DMS114 treated with DMSO at 0.1 percent for 48 hours (cell line): ENCODE results near the gene PDE4DIP.
"Not testable (repeated sequence)": the region's sequence is repeated elsewhere in the genome, so short reads cannot be mapped to it uniquely, and the experiment has no call there.

Experiments
- DNase-seq: peaks from one replicate; lab custom pipeline; 2025; ENCODE audit not compliant: unreplicated experiment; lab: John Stamatoyannopoulos, UW

PDE4DIP gene

DNA sequence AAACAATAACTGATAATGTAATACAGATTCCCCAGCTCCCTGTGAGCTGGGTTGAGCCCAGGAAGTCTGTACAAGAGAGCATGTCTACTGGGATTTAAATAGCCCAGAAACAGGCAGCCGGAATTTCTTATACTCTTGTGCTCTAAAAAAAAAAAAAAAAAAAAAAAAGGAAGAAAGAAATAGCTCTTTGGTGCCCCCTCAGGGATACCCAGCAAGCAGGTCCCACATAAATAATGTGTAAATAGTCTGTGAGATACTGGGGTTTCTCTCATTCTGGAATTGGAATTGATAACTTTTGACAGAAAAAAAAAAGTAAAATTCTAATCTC, 25.4 kb downstream of the PDE4DIP start:
- DNase-seq, result not testable (repeated sequence)

DNA sequence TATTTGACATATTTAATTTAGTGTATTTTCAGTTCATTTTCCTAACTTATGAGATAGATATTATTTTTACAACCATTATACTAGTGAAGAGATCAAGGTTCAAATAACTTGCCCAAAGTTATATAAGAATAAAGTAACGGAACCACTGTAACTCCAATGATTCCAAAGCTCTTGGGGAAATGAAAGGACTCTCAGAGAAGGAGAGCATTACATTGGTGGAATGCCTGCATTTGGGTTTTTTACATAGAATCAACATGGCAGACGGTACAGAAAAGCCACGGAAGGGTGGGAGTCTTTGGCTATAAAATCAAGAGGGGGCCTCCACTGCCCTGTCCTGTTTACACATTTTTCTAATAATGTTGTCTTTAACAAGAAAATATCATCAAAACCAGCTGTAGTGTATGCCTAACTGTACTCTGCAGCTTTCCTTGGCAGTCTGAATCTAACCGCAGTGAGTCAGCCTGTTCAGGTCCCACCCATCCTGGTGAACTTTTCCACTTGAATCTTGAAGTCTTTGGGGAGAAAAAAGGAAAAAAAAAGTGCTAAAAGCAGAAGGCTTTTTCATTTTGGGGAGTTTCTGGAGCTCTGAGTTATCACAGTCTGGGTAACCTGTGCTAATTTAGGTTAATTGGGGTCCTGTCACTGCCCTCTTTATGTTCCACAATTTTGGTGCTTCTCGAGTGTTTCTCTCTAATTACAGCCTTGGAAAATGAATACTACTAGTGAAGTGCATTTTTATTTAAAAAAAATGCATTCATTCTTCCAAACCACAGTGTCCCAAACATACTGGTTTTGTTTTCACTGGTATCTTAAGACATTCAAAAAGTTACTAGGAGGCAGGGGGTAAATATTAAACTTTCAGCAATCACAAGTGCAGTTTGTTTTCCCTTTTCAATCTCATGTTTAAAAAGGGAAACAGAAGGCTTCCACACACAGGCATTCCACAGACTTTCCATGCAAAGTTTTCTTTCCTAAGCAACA, 30.5 kb downstream of the PDE4DIP start:
- not testable (repeated sequence) for DNase-seq

DNA sequence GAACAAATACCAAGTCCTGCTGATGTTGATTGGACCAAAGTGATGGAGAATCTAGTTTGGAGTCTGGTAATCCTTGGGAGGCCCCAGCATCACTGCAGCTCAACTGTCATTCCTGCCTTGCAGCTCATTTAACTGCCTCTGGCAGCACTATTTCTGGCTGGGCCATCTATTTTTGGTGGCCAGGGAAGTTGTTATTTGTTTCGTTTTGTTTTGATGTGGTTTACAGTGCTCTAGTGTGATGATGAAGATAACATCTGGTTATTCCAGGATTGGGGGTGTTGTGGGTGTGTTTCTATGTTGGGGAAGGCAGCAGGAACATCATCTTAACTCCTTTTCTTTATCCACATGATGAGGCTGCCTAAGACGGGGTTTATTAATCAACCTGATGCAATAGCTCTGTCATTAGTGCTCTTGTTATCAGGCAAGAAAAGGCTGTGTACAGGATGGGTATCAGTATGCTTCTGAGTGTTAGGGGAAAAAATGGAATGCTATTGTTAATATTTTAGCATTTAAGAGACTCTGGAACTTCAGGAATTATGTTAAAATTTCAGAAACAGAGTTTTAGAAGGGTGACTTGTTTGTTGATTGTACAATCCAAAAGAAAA, 35.7 kb downstream of the PDE4DIP start:
- not testable (repeated sequence) for DNase-seq

DNA sequence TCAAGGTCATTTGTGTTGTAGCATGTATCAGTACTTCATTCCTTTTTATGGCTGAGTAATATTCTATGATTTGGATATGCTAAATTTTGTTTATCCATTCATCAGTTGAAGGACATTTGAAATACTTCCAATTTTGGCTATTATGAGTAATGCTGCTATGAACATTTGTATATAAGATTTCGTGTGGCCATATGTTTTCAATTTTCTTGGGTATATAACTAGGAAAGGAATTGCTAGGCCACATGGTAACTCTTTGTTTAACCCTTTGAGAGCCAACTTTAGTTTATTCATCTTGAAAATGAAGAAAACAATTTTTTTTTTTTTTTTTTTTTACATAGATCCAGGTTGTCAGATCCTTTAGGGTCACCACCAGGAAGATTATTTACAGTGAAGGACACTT, 37.0 kb downstream of the PDE4DIP start:
- not testable (repeated sequence) for DNase-seq

DNA sequence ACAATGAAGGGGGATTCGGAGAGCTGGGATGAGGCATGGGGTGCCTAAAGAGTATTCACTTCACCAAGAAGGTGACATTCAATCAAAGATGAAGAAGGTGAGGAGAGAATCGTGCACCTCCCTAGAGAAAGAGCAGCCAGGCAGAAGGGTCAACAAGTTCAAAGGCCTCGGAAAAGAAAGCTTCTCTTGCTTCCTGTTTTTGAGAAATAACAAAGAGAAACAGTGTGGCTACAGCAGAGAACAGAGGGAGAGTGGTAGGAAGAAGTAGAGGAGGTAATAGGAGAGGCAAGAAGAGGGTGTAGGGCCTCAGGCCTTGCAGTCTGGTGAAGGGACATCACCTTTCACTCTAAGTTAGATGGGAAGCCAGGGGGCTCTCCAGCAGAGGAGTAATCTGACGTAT, 41.0 kb downstream of the PDE4DIP start:
- DNase-seq, result not testable (repeated sequence)

DNA sequence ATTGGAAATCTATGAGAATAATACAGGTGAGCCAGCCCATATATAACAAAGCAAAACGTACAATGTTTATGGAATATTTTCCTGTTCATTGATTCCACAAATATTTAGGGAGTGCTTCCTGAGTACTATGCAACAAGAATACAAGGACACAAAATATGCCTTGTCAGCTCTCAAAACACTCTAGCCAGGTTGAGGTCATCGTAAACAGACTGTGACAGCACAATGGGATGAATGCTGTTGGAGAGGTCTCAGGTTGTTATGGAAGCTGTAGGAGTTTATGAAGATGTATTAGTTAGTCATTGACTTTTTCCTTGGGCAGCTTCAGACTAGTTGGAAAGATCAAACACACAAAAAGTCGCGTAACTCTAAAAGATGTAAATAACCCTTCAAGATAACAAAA, 42.1 kb downstream of the PDE4DIP start:
- not testable (repeated sequence) for DNase-seq

DNA sequence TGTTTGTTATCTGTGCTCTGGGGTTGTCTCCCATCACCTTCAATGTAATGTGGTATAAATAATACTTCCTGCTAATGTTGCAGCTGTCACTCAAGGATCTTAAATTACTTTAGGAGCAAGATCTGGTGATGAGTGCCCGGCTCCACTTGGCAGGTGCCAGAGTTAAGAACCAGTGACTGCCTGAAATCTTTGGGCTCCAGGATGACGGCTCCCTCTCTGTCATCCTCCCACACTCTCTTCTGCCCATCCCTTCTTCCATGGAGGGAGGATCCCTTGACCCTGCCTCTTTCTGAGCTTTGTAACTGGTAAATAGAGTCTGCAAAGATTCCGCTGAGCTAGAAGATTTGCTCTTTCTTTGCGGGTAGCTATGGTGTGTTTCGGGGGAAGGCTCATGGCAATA, 44.4 kb downstream of the PDE4DIP start:
- not testable (repeated sequence) for DNase-seq

DNA sequence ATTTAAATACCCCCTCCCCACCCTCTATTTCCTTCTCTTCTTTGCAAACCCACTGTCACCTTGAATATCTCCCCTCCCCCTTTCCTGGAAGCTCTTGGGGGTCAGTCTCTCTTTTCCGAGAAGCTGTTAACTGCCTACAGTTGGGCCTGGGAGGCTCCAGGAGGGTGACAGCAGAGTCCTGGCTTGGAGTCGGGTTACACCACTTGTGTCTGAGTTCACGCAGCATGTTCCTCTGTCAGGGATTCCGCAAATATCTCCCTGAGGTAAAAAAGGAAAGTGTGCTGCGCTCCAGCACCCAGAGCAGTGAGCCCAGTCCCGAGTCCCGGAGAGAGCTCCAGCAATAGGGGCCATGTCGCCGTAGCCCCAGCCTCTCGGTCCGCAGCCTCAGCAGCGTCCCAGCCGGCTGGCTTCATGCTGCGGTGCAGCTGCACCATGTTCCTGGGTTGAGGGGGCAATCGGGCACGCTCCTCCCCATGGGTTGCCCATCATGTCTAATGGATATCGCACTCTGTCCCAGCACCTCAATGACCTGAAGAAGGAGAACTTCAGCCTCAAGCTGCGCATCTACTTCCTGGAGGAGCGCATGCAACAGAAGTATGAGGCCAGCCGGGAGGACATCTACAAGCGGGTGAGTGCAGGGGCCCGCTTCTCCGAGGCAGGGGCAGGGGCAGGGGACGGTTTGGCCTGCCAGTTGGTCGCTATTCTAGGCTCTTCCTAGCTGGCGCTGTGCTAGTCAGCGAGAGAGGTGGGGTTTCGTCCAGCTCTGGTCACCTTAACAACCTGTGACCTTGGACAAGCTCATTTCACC, 45.2 kb downstream of the PDE4DIP start:
- not testable (repeated sequence) for DNase-seq

DNA sequence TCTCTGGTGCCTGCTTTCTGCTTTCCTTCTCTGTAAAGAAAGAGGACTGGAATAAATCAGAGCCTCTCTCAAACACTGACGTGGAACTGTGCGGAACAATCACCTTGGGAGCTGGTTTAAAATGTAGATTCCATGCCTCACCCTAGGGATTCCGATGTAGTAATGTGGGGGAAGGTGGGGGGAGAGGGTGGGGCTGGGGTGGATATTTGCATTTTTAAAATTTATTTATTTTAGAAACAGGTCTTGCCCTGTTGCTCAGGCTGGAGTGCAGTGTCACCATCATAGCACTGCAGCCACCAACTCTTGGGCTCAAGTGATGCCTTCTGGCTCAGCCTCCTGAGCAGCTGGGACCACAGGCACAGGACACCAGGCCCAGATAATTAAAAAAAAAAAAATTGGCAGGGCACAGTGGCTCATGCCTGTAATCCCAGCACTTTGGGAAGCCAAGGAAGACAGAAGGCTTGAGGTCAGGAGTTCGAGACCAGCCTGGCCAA, 45.9 kb downstream of the PDE4DIP start:
- DNase-seq, result not testable (repeated sequence)

DNA sequence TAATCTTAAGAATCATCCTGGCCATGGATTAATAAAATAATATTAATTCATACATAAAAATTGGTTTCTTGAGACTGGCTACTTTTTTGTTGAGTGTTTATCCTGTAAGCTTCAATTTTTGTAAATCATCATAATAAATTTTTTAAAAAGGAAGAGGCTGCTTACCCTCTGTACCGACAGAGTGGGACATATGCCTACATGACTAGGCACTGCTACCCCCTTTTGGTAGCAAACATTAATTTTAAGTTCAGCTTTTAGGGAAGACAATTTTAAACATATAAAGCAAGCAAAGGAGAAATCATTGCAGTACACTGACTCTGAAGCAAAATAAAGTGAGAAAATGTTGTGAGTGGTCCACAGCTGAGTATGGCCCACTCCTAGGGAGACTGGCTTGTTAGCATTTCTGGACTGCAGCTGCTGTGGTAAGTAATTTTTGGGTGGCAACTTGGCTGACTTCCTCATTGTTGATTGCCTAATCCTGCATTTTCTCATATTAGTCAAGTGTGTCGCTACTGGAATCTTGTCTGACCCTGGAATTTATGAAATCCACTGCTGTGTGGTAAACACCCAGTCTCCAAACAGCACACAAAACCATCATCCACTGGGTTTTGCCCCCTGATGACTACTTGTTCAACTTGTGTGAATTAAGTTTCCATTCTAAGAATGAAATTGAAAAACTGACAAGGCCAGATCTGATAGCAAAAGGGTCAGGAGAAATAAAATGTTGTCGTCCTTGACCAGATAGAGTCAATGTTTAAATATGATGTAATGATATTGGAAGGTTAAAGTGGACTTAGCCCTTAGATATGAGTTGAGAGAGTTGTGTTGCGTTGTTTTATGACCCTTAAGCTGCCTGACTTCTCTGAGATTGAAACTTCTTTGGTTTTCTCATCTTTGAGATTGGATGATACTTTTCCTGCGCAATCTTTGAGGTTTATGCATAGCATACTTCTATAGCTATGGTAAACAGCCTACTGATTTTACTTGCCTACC, 50.4 kb downstream of the PDE4DIP start:
- not testable (repeated sequence) for DNase-seq

DNA sequence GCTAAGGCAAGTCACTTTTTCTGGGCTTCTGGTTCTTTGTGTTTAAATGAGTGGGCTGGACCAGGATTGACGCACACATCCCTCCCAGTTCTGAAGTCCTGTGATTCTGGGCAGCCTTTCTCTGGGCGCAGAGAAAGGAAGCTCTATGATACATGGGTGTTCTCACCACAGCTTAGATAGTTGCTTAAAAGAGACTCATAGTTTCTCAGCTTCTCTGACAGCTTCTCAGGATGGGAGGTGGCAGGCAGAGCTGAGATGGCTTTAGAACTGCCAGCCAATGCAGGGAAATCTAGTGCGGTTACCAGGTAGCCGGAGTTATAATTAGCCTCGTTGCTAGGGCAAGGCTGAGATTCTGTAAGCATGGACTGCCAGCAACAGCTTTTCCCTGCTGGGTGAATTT, 55.8 kb downstream of the PDE4DIP start:
- DNase-seq, result not testable (repeated sequence)

DNA sequence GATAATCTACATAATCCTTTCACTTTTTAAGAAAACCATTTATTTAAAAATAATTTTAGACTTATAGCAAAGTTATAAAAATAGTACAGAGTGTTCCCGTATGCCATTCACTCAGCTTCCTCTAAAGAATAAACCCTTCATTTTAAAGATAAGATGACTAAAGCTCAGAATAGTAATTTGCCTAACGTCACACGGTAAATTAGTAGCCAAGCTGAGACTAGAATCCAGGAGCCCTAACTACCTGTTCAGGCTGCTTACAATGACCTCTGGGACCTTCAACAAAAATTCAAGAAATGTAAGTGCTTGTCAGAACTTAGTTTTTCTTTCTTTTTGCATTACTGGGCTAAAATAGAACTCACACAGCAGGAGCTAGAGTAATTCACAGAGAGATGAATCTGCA, 56.5 kb downstream of the PDE4DIP start:
- DNase-seq, result not testable (repeated sequence)

DNA sequence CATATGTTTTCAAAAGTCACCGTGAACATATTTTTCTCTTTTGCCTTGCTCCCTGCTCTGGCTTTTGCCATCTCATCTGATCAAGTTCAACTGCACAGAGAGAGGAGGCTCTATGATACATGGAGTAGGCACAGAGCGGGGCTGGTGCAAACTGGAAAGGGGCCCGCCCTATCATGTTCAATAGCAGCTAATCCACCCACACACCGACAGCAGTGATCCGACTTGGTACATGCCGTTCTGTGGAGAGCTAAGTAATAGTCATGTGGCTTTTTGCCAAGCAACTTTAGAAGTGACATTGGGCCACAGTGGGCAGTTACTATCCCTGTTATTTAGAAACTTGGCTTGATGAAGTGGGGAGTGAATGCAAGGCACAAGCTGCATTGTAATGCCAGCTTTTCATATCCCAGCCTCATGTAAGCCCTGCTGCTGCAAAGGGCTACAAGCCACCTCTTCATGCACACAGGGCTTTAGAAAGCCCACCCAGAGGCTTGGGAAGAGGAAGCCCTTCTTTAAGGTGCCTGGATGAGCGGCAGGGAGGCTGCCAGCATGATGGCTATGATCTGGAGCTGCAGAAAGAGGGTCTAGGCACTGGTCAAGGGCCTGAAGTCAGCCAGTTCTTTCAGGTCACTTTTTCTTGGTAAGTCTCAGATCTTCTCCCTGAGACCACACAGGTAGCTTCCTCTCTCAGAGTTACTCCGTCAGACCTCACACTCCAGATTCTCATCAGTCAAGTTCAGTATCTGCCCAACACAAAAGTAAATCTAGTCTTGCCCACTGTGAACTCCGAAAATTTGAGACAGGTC, 57.1 kb downstream of the PDE4DIP start:
- DNase-seq, result not testable (repeated sequence)

DNA sequence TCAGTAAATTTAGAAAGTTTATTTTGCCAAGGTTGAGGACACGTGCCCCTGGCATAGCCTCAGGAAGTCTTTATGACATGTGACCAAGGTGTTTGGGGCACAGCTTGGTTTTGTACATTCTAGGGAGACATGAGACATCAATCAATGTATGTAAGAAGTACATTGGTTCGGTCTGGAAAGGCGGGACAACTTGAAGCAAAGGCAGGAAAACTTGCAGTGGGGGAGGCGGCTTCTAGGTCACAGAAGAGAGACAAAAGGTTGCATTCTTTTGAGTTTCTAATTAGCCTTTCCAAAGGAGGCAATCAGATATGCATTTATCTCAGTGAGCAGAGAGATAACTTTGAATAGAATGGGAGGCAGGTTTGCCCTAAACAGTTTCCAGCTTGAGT, 57.7 kb downstream of the PDE4DIP start:
- DNase-seq, result not testable (repeated sequence)

DNA sequence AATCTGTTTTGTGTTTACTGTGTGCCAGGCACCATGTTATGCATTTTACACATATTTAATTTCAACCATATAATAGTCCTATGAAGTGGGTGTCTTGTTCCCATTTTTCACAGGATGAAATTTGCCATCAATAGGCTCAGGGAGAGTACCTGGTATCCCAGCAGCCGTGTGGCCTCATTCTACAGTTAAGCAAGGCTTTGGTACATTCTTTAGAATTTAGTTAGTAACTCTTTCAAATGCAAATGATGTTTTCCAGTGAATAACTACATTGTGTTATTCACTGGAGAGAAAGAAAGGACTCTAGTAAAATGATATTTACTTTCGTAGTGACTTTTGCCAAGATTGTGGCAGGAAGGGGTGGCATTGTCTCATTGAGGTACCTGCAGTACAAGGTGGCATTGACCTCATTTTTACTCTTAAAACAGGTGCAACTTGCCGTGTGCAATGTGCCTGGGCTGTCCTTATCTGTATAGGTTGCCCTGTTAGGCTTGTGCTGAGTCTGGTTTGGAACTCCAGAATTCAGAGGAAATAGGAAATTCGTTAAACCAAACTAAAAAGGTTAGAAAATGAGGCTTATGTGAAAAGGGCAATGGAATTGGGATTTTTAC, 65.1 kb downstream of the PDE4DIP start:
- DNase-seq, result not testable (repeated sequence)

DNA sequence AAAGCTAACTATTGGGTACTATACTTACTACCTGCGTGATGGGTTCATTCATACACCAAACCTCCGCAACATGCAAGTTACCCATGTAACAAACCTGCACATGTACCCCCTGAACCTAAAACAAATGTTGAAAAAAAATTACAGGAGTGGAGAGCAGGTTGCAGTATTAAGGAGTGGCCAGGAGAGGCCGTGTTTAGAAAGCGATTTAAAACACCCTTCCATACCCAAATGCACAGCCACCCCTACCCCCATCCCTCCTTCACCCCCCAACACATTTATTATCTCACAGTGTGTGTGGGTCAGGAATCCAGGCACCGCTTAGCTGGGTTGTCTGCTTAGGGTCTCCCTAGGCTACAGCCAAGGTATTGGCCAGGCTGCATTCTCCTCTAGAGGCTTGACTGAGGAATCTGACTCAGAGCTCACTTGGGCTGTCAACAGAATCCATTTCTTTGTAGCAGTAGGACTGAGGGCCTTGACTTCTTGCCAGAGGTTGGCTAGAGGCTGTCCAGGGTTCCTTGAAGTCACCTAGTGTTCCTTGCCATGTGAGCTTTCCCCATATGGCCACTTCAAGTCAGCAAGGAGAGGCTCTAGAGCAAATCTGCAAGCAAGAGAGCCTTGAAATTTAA, 67.2 kb downstream of the PDE4DIP start:
- DNase-seq, result not testable (repeated sequence)

DNA sequence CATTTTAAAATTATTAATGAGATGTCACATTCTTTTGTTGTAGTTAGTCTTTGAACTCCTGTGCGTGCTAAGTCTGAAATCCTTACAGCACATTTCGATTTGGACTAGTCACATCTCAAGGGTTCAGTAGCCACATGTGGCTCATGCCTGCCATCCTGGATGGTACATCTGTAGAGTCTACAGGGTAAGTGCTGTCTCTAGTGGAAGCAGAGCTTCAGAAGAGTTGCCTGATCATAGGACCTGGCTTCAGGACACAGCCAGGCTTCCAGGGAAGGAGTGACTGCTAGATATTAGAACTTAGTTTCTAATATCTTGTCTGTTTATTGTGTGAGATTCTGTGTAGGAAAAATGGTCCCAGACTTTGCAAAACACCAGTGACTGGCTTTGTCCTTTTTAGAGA, 72.0 kb downstream of the PDE4DIP start:
- not testable (repeated sequence) for DNase-seq

DNA sequence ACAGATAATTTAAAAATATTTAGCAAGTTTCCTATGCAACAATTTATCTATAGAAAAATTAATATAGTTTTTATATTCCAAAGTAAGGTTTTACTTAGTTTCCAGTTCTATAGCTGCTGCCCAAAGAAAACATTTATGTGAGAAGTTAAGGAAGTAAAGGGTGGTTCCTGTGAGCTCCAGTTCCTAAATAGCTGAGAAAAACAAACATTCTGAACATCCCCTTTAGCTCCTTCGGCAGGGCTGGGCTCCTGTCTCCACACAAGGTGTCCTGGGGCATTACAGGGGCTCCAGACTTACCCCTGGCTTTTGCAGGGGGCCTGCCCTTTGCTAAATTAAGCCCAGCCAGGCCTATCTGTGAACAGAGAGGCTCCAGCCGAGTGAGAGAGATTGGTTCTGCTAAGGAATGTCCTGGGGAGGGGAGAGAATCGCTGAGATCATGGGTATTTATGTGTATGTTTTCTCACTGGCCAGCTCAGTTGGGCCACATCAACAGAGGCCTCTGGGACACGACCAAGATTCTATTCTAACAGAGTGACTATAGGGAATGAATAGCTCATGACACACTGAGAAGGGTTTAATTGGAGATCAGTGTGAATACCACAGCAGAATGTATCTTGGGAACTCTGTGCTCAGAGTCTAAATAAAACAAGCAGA, 72.6 kb downstream of the PDE4DIP start:
- not testable (repeated sequence) for DNase-seq
